Measurements from ENCODE around the gene ADORA1.

Gene ADORA1

GRCh38 chr1:203127666-203128430 lies at the start of gene ADORA1:
TSS of gene ADORA1 (plus strand) at chr1:203127726. CDS start at chr1:203128842, 1,116 bp downstream.
- TF ChIP-seq TCF12 (IDR thresholded peaks at IDR 0.05; ENCODE audit: low read depth), result no peak
- no peak for TF ChIP-seq EP300 (IDR thresholded peaks at IDR 0.05; ENCODE audit: borderline replicate concordance)
- no peak for TF ChIP-seq CEBPB (IDR thresholded peaks at IDR 0.05)
- TF ChIP-seq MAX (IDR thresholded peaks at IDR 0.05), result peak; percentile 83
- TF ChIP-seq CREB1 (IDR thresholded peaks at IDR 0.05; ENCODE audit: low read depth), result no peak
- no peak for TF ChIP-seq FOXM1 (IDR thresholded peaks at IDR 0.05; ENCODE audit: borderline replicate concordance, low read depth)
- no peak; the same call in 1 of the 2 replicates for TF ChIP-seq NFIC (IDR thresholded peaks at IDR 0.05)
- TF ChIP-seq TAF1 (IDR thresholded peaks at IDR 0.05; ENCODE audit: low read depth), result peak; percentile 65
- peak; percentile 85 for TF ChIP-seq USF1 (IDR thresholded peaks at IDR 0.05)
- no peak for TF ChIP-seq REST (IDR thresholded peaks at IDR 0.05; ENCODE audit: low read depth)
- no peak for TF ChIP-seq YY1 (IDR thresholded peaks at IDR 0.05; ENCODE audit: low read depth)
- TF ChIP-seq EGR1 (IDR thresholded peaks at IDR 0.05), result peak; percentile 12; the same call in 1 of the 2 replicates
- no peak for TF ChIP-seq TEAD4 (IDR thresholded peaks at IDR 0.05)
- peak; percentile 3; the same call in 1 of the 2 replicates for TF ChIP-seq RAD21 (IDR thresholded peaks at IDR 0.05; ENCODE audit: low read depth)
- 0 out of 2 replicates have a peak, but pooled peaks have one; percentile 57 for TF ChIP-seq ZBTB7A (IDR thresholded peaks at IDR 0.05; ENCODE audit: low read depth)

GRCh38 chr1:203077956-203078355 lies 49.6 kb upstream of the ADORA1 start:
- TF ChIP-seq NFIC (IDR thresholded peaks at IDR 0.05) (no peak), TCF12 (IDR thresholded peaks at IDR 0.05; ENCODE audit: low read depth) (no peak), USF1 (IDR thresholded peaks at IDR 0.05) (no peak), TEAD4 (IDR thresholded peaks at IDR 0.05) (no peak), FOXM1 (IDR thresholded peaks at IDR 0.05; ENCODE audit: borderline replicate concordance, low read depth) (no peak), EP300 (IDR thresholded peaks at IDR 0.05; ENCODE audit: borderline replicate concordance) (no peak), YY1 (IDR thresholded peaks at IDR 0.05; ENCODE audit: low read depth) (no peak), CREB1 (IDR thresholded peaks at IDR 0.05; ENCODE audit: low read depth) (no peak), MAX (IDR thresholded peaks at IDR 0.05) (no peak), REST (IDR thresholded peaks at IDR 0.05; ENCODE audit: low read depth) (no peak), TAF1 (IDR thresholded peaks at IDR 0.05; ENCODE audit: low read depth) (no peak)

- no peak for TF ChIP-seq CREB1 (IDR thresholded peaks at IDR 0.05; ENCODE audit: low read depth)
- TF ChIP-seq CEBPB (IDR thresholded peaks at IDR 0.05), result no peak
- no peak for TF ChIP-seq EP300 (IDR thresholded peaks at IDR 0.05; ENCODE audit: borderline replicate concordance)
- TF ChIP-seq NFIC (IDR thresholded peaks at IDR 0.05), result no peak
- no peak for TF ChIP-seq YY1 (IDR thresholded peaks at IDR 0.05; ENCODE audit: low read depth)
- TF ChIP-seq TEAD4 (IDR thresholded peaks at IDR 0.05), result no peak
- no peak for TF ChIP-seq TCF12 (IDR thresholded peaks at IDR 0.05; ENCODE audit: low read depth)
- TF ChIP-seq EGR1 (IDR thresholded peaks at IDR 0.05), result no peak
- no peak for TF ChIP-seq TAF1 (IDR thresholded peaks at IDR 0.05; ENCODE audit: low read depth)
- TF ChIP-seq REST (IDR thresholded peaks at IDR 0.05; ENCODE audit: low read depth), result no peak
- no peak for TF ChIP-seq FOXM1 (IDR thresholded peaks at IDR 0.05; ENCODE audit: borderline replicate concordance, low read depth)
- TF ChIP-seq ZBTB7A (IDR thresholded peaks at IDR 0.05; ENCODE audit: low read depth), result no peak
Measured at GRCh38 chr1:203078478-203078877, 49.0 kb upstream of the ADORA1 start.

- TF ChIP-seq TAF1 (IDR thresholded peaks at IDR 0.05; ENCODE audit: low read depth) (no peak), EP300 (IDR thresholded peaks at IDR 0.05; ENCODE audit: borderline replicate concordance) (no peak), ZBTB7A (IDR thresholded peaks at IDR 0.05; ENCODE audit: low read depth) (no peak)
Measured at GRCh38 chr1:203080456-203080855, 47.1 kb upstream of the ADORA1 start.

Measured in Ishikawa (cell line).